ENCODE data around the gene CD24.
A peak's percentile ranks its signal among the peaks of the same experiment; 100 is the strongest.
"Not testable (repeated sequence)": the region's sequence is repeated elsewhere in the genome, so short reads cannot be mapped to it uniquely, and the experiment has no call there.

Gene CD24

GRCh38 chr6:106995640-106996039, 21.1 kb upstream of the CD24 start:
- no peak for TF ChIP-seq CTCF (IDR thresholded peaks at IDR 0.05)
- no peak for TF ChIP-seq ZFX (IDR thresholded peaks at IDR 0.05; ENCODE audit: borderline replicate concordance)

GRCh38 chr6:106989737-106990136, 15.2 kb upstream of the CD24 start:
- H3K27ac ChIP-seq: not testable (repeated sequence)

More at GRCh38 chr6:106995640-106996039, 21.1 kb upstream of the CD24 start:
- no peak overlapping the region for H3K27ac ChIP-seq

- H3K27ac ChIP-seq: no peak overlapping the region
- TF ChIP-seq CTCF (IDR thresholded peaks at IDR 0.05) (no peak), ZFX (IDR thresholded peaks at IDR 0.05; ENCODE audit: borderline replicate concordance) (no peak)
These were observed 14.1 kb upstream of the CD24 start for GRCh38 chr6:106988664-106989063.

GRCh38 chr6:106981926-106982325, 7.4 kb upstream of the CD24 start:
- TF ChIP-seq CTCF (IDR thresholded peaks at IDR 0.05): no peak
- no peak for TF ChIP-seq ZFX (IDR thresholded peaks at IDR 0.05; ENCODE audit: borderline replicate concordance)
- no peak overlapping the region for H3K27ac ChIP-seq

- TF ChIP-seq CTCF (IDR thresholded peaks at IDR 0.05) (no peak), ZFX (IDR thresholded peaks at IDR 0.05; ENCODE audit: borderline replicate concordance) (no peak)
- no peak overlapping the region for H3K27ac ChIP-seq
These were observed 6.4 kb upstream of the CD24 start for GRCh38 chr6:106980926-106981325.

GRCh38 chr6:106979435-106979884, 4.9 kb upstream of the CD24 start:
- TF ChIP-seq ZFX (IDR thresholded peaks at IDR 0.05; ENCODE audit: borderline replicate concordance) (no peak), CTCF (IDR thresholded peaks at IDR 0.05) (peak; percentile 95)
- H3K27ac ChIP-seq: no peak overlapping the region

- no peak for TF ChIP-seq ZFX (IDR thresholded peaks at IDR 0.05; ENCODE audit: borderline replicate concordance)
- TF ChIP-seq CTCF (IDR thresholded peaks at IDR 0.05): no peak
- H3K27ac ChIP-seq: no peak overlapping the region
These were observed 2.7 kb upstream of the CD24 start for GRCh38 chr6:106977246-106977645.

- H3K27ac ChIP-seq: no peak overlapping the region
These were observed 1.7 kb upstream of the CD24 start for GRCh38 chr6:106976270-106976669.

More at GRCh38 chr6:106976270-106976669, 1.7 kb upstream of the CD24 start:
- TF ChIP-seq CTCF (IDR thresholded peaks at IDR 0.05) (no peak), ZFX (IDR thresholded peaks at IDR 0.05; ENCODE audit: borderline replicate concordance) (no peak)

Measured in 22Rv1 (cell line).